ENCODE data around the gene FBXO22. TPM values are rescaled to one million over a fixed set of nuclear protein-coding genes. Genes with fewer than 3 reads are reported as not detected.

The FBXO22 gene
- total and polyA plus RNA-seq, 2 of the 13 experiments (the other 11 are each of a cell fraction or from before 2014, with no cell fraction given), result 45.7 to 112 TPM

DNA sequence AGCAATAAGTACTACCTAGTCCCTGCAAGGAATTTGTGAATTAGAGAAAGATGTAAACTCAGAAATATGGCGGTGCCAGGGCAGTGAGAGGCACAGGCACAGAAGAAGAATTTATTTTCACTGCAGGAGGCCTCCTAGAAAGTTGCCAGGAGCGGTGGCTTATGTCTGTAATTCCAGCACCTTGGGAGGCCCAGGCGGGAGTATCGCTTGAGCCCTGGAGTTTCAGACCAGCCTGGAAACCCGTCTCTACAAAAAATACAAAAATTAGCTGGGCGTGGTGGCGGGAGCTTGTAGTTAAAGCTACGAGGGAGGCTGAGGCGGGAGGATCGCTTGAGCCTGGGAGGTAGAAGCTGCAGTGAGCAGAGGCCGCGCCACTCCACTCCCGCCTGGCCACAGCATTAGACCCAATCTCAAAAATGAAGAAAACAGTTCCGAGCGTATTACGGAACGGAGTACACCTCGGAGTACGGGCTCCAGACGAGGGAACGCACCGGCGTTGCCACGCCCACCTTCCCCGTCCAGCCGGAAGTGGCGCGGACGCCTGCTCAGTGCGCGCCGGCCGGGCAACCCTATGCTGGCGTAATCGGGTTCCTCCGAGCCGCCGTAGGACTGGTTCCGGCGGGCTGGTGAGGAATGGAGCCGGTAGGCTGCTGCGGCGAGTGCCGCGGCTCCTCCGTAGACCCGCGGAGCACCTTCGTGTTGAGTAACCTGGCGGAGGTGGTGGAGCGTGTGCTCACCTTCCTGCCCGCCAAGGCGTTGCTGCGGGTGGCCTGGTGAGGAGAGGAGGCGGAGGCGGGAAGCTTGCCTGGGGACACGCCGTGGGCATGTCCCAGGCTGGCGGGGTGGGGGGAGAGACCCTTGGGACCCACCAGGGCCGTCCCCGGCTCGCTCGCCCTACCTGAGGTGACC lies at the start of gene FBXO22 (continued):
- TF ChIP-seq MAF1 (CRISPR knock-in tag; IDR thresholded peaks at IDR 0.05; ENCODE audit: borderline replicate concordance), result peak; percentile 94
- TF ChIP-seq CEBPG (CRISPR knock-in tag; IDR thresholded peaks at IDR 0.05), result peak; percentile 85
- TF ChIP-seq ZNF766 (CRISPR knock-in tag; IDR thresholded peaks at IDR 0.05; ENCODE audit: borderline replicate concordance), result peak; percentile 89
- no peak for TF ChIP-seq HNRNPLL (IDR thresholded peaks at IDR 0.05; ENCODE audit: low read depth, low read length, poor library complexity, severe bottlenecking)
- TF ChIP-seq AKAP8 (CRISPR knock-in tag; IDR thresholded peaks at IDR 0.05), result peak; percentile 70; the same call in 1 of the 2 replicates
- TF ChIP-seq, protein P1, sequence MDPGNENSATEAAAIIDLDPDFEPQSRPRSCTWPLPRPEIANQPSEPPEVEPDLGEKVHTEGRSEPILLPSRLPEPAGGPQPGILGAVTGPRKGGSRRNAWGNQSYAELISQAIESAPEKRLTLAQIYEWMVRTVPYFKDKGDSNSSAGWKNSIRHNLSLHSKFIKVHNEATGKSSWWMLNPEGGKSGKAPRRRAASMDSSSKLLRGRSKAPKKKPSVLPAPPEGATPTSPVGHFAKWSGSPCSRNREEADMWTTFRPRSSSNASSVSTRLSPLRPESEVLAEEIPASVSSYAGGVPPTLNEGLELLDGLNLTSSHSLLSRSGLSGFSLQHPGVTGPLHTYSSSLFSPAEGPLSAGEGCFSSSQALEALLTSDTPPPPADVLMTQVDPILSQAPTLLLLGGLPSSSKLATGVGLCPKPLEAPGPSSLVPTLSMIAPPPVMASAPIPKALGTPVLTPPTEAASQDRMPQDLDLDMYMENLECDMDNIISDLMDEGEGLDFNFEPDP (CRISPR knock-in tag; conservative IDR thresholded peaks at IDR 0.05), result no peak
- peak; percentile 93 for TF ChIP-seq POLR2G (IDR thresholded peaks at IDR 0.05; ENCODE audit: low read depth, low read length)
- peak; percentile 85 for TF ChIP-seq ZNF264 (CRISPR knock-in tag; IDR thresholded peaks at IDR 0.05)
- 0 out of 2 replicates have a peak, but pooled peaks have one; percentile 40 for TF ChIP-seq DNMT3B (CRISPR knock-in tag; conservative IDR thresholded peaks at IDR 0.05)
- TF ChIP-seq E2F2 (CRISPR knock-in tag; IDR thresholded peaks at IDR 0.05; ENCODE audit: borderline replicate concordance), result peak; percentile 81
- TF ChIP-seq ERF (CRISPR knock-in tag; IDR thresholded peaks at IDR 0.05), result 0 out of 2 replicates have a peak, but pooled peaks have one; percentile 66
- peak; percentile 51; the same call in 1 of the 2 replicates for TF ChIP-seq GATA4 (IDR thresholded peaks at IDR 0.05; ENCODE audit: borderline replicate concordance, low read depth)
- TF ChIP-seq ZBTB7A (CRISPR knock-in tag; IDR thresholded peaks at IDR 0.05), result peak; percentile 66; the same call in 1 of the 2 replicates
- 0 out of 2 replicates have a peak, but pooled peaks have one; percentile 50 for TF ChIP-seq ZSCAN12 (CRISPR knock-in tag; IDR thresholded peaks at IDR 0.05)
- TF ChIP-seq KMT2B (CRISPR knock-in tag; IDR thresholded peaks at IDR 0.05), result peak; percentile 95
- peak; percentile 90 for TF ChIP-seq AGO2 (optimal IDR thresholded peaks at IDR 0.05; ENCODE audit: low read depth, low read length)
- TF ChIP-seq ZNF691 (CRISPR knock-in tag; IDR thresholded peaks at IDR 0.05; ENCODE audit: borderline replicate concordance, low read depth), result peak; percentile 80
- peak; percentile 85; the same call in 1 of the 2 replicates for TF ChIP-seq ZNF224 (CRISPR knock-in tag; IDR thresholded peaks at IDR 0.05)
- peak; percentile 98 for TF ChIP-seq ZSCAN31 (CRISPR knock-in tag; IDR thresholded peaks at IDR 0.05; ENCODE audit: low read depth)
- TF ChIP-seq ZFP1 (CRISPR knock-in tag; IDR thresholded peaks at IDR 0.05), result peak; percentile 52; the same call in 1 of the 2 replicates
- no peak for TF ChIP-seq MLLT10 (CRISPR knock-in tag; IDR thresholded peaks at IDR 0.05)
- TF ChIP-seq NFE2 (CRISPR knock-in tag; IDR thresholded peaks at IDR 0.05), result no peak
- peak; percentile 87 for TF ChIP-seq E2F1 (CRISPR knock-in tag; IDR thresholded peaks at IDR 0.05)
- TF ChIP-seq, protein P2, sequence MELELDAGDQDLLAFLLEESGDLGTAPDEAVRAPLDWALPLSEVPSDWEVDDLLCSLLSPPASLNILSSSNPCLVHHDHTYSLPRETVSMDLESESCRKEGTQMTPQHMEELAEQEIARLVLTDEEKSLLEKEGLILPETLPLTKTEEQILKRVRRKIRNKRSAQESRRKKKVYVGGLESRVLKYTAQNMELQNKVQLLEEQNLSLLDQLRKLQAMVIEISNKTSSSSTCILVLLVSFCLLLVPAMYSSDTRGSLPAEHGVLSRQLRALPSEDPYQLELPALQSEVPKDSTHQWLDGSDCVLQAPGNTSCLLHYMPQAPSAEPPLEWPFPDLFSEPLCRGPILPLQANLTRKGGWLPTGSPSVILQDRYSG (CRISPR knock-in tag; IDR thresholded peaks at IDR 0.05), result peak; percentile 85
- 0 out of 2 replicates have a peak, but pooled peaks have one; percentile 13 for TF ChIP-seq SIX1 (CRISPR knock-in tag; IDR thresholded peaks at IDR 0.05; ENCODE audit: borderline replicate concordance)

All from HepG2 (cell line).